HepG2 (cell line): ENCODE measurements around the gene PPP1R16B. TPM values are rescaled to one million over a fixed set of nuclear protein-coding genes. Genes with fewer than 3 reads are reported as not detected.

Experiments used
- CEBPG ChIP-seq: IDR thresholded peaks from 2 replicates; pipeline ENCODE4 v1.6.1; 2016
- EZH2 ChIP-seq: conservative IDR thresholded peaks from 2 replicates; pipeline ENCODE4 v1.6.1; 2012; ENCODE audit warnings: mild to moderate bottlenecking, low read depth, low read length, moderate library complexity
- FOSL1 ChIP-seq: sonication (generic); formaldehyde crosslinking; IDR thresholded peaks from 2 replicates; pipeline ENCODE4 v1.9.0; 2021; ENCODE audit warnings: missing genetic modification reagents, borderline replicate concordance
- JUND ChIP-seq: sonication (generic); formaldehyde crosslinking; IDR thresholded peaks from 2 replicates; pipeline ENCODE4 v1.8.0; 2022; ENCODE audit warnings: mild to moderate bottlenecking, missing genetic modification reagents
- KAT8 ChIP-seq: IDR thresholded peaks from 2 replicates; pipeline ENCODE4 v1.6.1; 2016; ENCODE audit warnings: missing genetic modification reagents, missing compliant biosample characterization
- MEF2D ChIP-seq: sonication (generic); formaldehyde crosslinking; IDR thresholded peaks from 2 replicates; pipeline ENCODE4 v1.5.1; 2020; ENCODE audit warnings: mild to moderate bottlenecking, missing genetic modification reagents
- NFE2 ChIP-seq: sonication (generic); formaldehyde crosslinking; IDR thresholded peaks from 2 replicates; pipeline ENCODE4 v1.4.0; 2020; ENCODE audit warnings: missing genetic modification reagents
- PAWR ChIP-seq: sonication (generic); formaldehyde crosslinking; IDR thresholded peaks from 2 replicates; pipeline ENCODE4 v1.4.0; 2020; ENCODE audit warnings: missing genetic modification reagents, mild to moderate bottlenecking, borderline replicate concordance
- SAFB2 ChIP-seq: sonication (generic); formaldehyde crosslinking; IDR thresholded peaks from 2 replicates; pipeline ENCODE4 v1.5.1; 2020; ENCODE audit warnings: missing genetic modification reagents, low read depth, mild to moderate bottlenecking, borderline replicate concordance
- WIZ ChIP-seq: sonication (generic); formaldehyde crosslinking; IDR thresholded peaks from 2 replicates; pipeline ENCODE4 v1.5.1; 2020; ENCODE audit warnings: mild to moderate bottlenecking, missing genetic modification reagents
- ZMYM4 ChIP-seq: sonication (generic); formaldehyde crosslinking; IDR thresholded peaks from 2 replicates; pipeline ENCODE4 v1.8.1; 2023; ENCODE audit warnings: mild to moderate bottlenecking, missing genetic modification reagents
- ZNF10 ChIP-seq: sonication (generic); formaldehyde crosslinking; IDR thresholded peaks from 2 replicates; pipeline ENCODE4 v1.4.0; 2020; ENCODE audit warnings: mild to moderate bottlenecking, low read depth, missing genetic modification reagents, borderline replicate concordance
- ZNF17 ChIP-seq: sonication (generic); formaldehyde crosslinking; IDR thresholded peaks from 2 replicates; pipeline ENCODE4 v1.5.0; 2020; ENCODE audit warnings: mild to moderate bottlenecking, missing genetic modification reagents
- polyA plus RNA-seq, 8 experiments: library from polyadenylated mRNA; depleted of rRNA in 3 of 8; stranded (reverse) in 7 of 8; unstranded in 1 of 8; fragments of >200 nt; fragmentation: Illumina TruSeq in 4 of 8; extraction: Trizol in 4 of 8; gene quantifications; 2 replicates each; pipeline versions ENCODE4 v1.2.1 to v1.2.3, GENCODE V29; 2011 to 2016; ENCODE audit warnings: low read depth in 4 of 8, missing spikeins in 1 of 8, mixed read lengths in 1 of 8; ENCODE audit not compliant: insufficient read depth in 1 of 8
- total RNA-seq, 5 experiments: library from RNA; depleted of rRNA; stranded (reverse); fragments of >200 nt; fragmentation: Illumina TruSeq; extraction: Trizol; gene quantifications; 2 replicates each; pipeline ENCODE4 v1.2.3, GENCODE V29; 2016; ENCODE audit warnings: low read depth in 1 of 5
- TF ChIP-seq, protein P1 (sequence below): sonication (generic); formaldehyde crosslinking; IDR thresholded peaks from 2 replicates; pipeline ENCODE4 v1.4.0; 2020; ENCODE audit warnings: missing genetic modification reagents, borderline replicate concordance
- TF ChIP-seq, protein P2 (sequence below): IDR thresholded peaks from 2 replicates; pipeline ENCODE4 v1.6.1; 2016; ENCODE audit warnings: missing biosample characterization, missing genetic modification reagents, low read depth
- TF ChIP-seq, protein P3 (sequence below): IDR thresholded peaks from 2 replicates; pipeline ENCODE4 v1.6.1; 2016
- TF ChIP-seq, protein P4 (sequence below): sonication (generic); formaldehyde crosslinking; conservative IDR thresholded peaks from 2 replicates; pipeline ENCODE4 v1.8.1; 2023; ENCODE audit warnings: missing genetic modification reagents
- TF ChIP-seq, protein P5 (sequence below): sonication (generic); formaldehyde crosslinking; IDR thresholded peaks from 2 replicates; pipeline ENCODE4 v1.8.0; 2022; ENCODE audit warnings: mild to moderate bottlenecking, missing genetic modification reagents; ENCODE audit not compliant: insufficient replicate concordance

The PPP1R16B gene
- total and polyA plus RNA-seq, 2 of the 13 experiments (the other 11 are each of a cell fraction or from before 2014, with no cell fraction given): 0.02 to 0.11 TPM

DNA sequence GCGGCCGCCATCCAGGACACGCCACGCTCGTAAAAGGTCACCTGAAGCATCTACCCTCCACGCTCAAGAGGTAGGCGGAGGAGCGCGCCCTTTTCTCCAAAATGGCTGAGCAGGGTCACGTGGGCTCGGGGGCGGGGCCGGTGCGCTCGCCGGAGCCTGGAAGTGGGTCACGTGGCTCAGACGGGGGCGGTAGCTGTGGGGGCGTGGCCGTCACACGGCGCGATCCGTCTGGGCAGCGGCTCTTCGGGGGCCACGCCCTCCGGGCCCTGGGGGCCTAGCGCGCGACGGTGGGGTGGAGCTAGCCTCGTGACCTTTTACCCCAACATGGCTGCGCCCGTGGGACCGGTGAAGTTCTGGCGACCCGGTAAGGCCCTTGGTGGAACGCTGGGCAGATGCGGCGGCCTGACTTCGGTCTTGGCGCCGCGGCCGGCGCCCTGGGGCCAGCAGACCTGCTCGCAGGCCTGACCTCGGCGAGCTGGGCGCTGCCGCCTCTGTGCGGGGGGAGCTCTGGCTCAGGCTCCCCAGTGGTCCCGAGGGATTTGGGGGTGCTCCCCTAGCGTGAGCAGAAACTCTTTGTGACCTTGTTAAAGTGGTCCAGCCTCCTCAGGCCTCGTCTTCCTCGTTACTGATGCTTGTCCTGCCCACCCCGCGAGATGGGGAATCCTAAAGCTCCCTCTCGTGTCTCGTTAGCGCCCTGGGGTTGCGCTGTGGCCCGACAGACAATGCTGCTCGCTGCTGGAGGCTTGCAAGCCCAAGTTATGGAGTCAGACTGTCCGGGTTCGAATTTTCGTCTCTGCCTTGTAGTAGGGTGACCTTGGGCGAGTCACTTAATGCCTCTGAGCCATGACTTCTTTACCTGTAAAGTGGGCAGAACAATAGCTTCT, 156.8 kb downstream of the PPP1R16B start, which contains the start of gene DHX35 (continued):
- TF ChIP-seq ZNF17 (CRISPR knock-in tag) (no peak), CEBPG (CRISPR knock-in tag) (no peak; the same call in none of the 2 replicates), MEF2D (CRISPR knock-in tag) (peak; percentile 63), JUND (peak; percentile 67; the same call in 1 of the 2 replicates), WIZ (CRISPR knock-in tag) (peak; percentile 96), PAWR (CRISPR knock-in tag) (peak; percentile 80; the same call in 1 of the 2 replicates), KAT8 (CRISPR knock-in tag) (peak; percentile 99), FOSL1 (CRISPR knock-in tag) (no peak), ZNF10 (no peak), NFE2 (no peak; the same call in 1 of the 2 replicates), SAFB2 (peak; percentile 97), EZH2 (no peak), ZMYM4 (CRISPR knock-in tag) (peak; percentile 99)
- TF ChIP-seq, protein P1, sequence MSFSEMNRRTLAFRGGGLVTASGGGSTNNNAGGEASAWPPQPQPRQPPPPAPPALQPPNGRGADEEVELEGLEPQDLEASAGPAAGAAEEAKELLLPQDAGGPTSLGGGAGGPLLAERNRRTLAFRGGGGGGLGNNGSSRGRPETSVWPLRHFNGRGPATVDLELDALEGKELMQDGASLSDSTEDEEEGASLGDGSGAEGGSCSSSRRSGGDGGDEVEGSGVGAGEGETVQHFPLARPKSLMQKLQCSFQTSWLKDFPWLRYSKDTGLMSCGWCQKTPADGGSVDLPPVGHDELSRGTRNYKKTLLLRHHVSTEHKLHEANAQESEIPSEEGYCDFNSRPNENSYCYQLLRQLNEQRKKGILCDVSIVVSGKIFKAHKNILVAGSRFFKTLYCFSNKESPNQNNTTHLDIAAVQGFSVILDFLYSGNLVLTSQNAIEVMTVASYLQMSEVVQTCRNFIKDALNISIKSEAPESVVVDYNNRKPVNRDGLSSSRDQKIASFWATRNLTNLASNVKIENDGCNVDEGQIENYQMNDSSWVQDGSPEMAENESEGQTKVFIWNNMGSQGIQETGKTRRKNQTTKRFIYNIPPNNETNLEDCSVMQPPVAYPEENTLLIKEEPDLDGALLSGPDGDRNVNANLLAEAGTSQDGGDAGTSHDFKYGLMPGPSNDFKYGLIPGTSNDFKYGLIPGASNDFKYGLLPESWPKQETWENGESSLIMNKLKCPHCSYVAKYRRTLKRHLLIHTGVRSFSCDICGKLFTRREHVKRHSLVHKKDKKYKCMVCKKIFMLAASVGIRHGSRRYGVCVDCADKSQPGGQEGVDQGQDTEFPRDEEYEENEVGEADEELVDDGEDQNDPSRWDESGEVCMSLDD (CRISPR knock-in tag): peak; percentile 92; the same call in 1 of the 2 replicates
- TF ChIP-seq, protein P2, sequence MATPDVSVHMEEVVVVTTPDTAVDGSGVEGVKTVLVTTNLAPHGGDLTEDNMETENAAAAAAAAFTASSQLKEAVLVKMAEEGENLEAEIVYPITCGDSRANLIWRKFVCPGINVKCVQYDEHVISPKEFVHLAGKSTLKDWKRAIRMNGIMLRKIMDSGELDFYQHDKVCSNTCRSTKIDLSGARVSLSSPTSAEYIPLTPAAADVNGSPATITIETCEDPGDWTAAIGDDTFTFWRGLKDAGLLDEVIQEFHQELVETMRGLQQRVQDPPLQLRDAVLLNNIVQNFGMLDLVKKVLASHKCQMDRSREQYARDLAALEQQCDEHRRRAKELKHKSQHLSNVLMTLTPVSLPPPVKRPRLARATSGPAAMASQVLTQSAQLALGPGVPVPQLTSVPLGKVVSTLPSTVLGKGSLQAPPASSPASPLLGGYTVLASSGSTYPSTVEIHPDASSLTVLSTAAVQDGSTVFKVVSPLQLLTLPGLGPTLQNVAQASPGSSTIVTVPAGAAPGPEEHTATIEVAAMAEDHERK: no peak; the same call in 1 of the 2 replicates
- TF ChIP-seq, protein P3, sequence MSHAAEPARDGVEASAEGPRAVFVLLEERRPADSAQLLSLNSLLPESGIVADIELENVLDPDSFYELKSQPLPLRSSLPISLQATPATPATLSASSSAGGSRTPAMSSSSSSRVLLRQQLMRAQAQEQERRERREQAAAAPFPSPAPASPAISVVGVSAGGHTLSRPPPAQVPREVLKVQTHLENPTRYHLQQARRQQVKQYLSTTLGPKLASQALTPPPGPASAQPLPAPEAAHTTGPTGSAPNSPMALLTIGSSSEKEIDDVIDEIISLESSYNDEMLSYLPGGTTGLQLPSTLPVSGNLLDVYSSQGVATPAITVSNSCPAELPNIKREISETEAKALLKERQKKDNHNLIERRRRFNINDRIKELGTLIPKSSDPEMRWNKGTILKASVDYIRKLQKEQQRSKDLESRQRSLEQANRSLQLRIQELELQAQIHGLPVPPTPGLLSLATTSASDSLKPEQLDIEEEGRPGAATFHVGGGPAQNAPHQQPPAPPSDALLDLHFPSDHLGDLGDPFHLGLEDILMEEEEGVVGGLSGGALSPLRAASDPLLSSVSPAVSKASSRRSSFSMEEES (CRISPR knock-in tag): peak; percentile 98
- TF ChIP-seq, protein P4, sequence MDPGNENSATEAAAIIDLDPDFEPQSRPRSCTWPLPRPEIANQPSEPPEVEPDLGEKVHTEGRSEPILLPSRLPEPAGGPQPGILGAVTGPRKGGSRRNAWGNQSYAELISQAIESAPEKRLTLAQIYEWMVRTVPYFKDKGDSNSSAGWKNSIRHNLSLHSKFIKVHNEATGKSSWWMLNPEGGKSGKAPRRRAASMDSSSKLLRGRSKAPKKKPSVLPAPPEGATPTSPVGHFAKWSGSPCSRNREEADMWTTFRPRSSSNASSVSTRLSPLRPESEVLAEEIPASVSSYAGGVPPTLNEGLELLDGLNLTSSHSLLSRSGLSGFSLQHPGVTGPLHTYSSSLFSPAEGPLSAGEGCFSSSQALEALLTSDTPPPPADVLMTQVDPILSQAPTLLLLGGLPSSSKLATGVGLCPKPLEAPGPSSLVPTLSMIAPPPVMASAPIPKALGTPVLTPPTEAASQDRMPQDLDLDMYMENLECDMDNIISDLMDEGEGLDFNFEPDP (CRISPR knock-in tag): no peak
- TF ChIP-seq, protein P5, sequence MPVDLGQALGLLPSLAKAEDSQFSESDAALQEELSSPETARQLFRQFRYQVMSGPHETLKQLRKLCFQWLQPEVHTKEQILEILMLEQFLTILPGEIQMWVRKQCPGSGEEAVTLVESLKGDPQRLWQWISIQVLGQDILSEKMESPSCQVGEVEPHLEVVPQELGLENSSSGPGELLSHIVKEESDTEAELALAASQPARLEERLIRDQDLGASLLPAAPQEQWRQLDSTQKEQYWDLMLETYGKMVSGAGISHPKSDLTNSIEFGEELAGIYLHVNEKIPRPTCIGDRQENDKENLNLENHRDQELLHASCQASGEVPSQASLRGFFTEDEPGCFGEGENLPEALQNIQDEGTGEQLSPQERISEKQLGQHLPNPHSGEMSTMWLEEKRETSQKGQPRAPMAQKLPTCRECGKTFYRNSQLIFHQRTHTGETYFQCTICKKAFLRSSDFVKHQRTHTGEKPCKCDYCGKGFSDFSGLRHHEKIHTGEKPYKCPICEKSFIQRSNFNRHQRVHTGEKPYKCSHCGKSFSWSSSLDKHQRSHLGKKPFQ: peak; percentile 56
